AG09309 (cell line): Measurements from ENCODE around the gene ABHD17C.
A peak's percentile ranks its signal among the peaks of the same experiment; 100 is the strongest.

ENCODE experiments used
- DNase-seq: peaks from one replicate; pipeline ENCODE4 v3.0.0-alpha.2; 2010; ENCODE audit warnings: low read depth
- H3K4me3 ChIP-seq: 2 replicates; pipeline ENCODE4 v1.5.1; 2011; ENCODE audit warnings: mild to moderate bottlenecking, low read depth, low read length, moderate library complexity; ENCODE audit not compliant: control insufficient read depth
- TF ChIP-seq, protein P1 (sequence below): IDR thresholded peaks from 2 replicates; pipeline ENCODE4 v1.5.1; 2011; ENCODE audit warnings: mild to moderate bottlenecking, low read depth, low read length, inconsistent platforms; ENCODE audit not compliant: insufficient read depth, control insufficient read depth; ENCODE audit errors: missing control alignments

The ABHD17C gene

DNA sequence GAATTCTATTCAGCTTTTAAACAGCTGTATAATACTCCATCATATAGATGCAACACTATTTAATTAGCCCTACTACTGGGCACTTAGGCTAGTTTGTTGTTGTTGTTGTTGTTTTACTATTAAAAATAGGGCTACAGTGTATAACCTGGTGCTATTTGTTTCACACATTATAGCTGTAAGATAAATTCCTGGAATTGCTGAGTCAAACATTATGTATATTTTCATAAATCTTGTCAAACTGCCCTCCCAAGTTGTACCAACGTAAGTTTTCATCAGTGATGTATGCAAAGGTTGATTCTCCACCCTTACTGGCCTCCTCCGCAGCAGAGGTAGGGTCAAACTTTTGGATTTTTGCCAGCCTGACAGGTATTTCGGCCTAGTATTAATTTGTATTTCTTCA, 80.2 kb downstream of the ABHD17C start:
- TF ChIP-seq, protein P1, sequence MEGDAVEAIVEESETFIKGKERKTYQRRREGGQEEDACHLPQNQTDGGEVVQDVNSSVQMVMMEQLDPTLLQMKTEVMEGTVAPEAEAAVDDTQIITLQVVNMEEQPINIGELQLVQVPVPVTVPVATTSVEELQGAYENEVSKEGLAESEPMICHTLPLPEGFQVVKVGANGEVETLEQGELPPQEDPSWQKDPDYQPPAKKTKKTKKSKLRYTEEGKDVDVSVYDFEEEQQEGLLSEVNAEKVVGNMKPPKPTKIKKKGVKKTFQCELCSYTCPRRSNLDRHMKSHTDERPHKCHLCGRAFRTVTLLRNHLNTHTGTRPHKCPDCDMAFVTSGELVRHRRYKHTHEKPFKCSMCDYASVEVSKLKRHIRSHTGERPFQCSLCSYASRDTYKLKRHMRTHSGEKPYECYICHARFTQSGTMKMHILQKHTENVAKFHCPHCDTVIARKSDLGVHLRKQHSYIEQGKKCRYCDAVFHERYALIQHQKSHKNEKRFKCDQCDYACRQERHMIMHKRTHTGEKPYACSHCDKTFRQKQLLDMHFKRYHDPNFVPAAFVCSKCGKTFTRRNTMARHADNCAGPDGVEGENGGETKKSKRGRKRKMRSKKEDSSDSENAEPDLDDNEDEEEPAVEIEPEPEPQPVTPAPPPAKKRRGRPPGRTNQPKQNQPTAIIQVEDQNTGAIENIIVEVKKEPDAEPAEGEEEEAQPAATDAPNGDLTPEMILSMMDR: no peak
- H3K4me3 ChIP-seq: no peak overlapping the region
- DNase-seq: no peak

- H3K4me3 ChIP-seq: no peak overlapping the region
- DNase-seq: no peak
- TF ChIP-seq, protein P1: peak; percentile 70
Measured at GRCh38 chr15:80776420-80777045, 81.4 kb downstream of the ABHD17C start.

GRCh38 chr15:80777137-80777536, 82.0 kb downstream of the ABHD17C start:
- DNase-seq: peak; percentile 95
- TF ChIP-seq, protein P1: no peak
- no peak overlapping the region for H3K4me3 ChIP-seq

GRCh38 chr15:80777826-80778620, 82.9 kb downstream of the ABHD17C start:
- no peak overlapping the region for H3K4me3 ChIP-seq
- DNase-seq: no peak
- TF ChIP-seq, protein P1: no peak

- H3K4me3 ChIP-seq: no peak overlapping the region
- TF ChIP-seq, protein P1: no peak
- no peak for DNase-seq
Measured at GRCh38 chr15:80778621-80778963, 83.5 kb downstream of the ABHD17C start.

- DNase-seq: peak; percentile 71
- TF ChIP-seq, protein P1: peak; percentile 70
- peak within 1 kb of the TSS; percentile 79 for H3K4me3 ChIP-seq
Measured at GRCh38 chr15:80778964-80779657, 84.0 kb downstream of the ABHD17C start, which contains the start of gene CEMIP. Gene CEMIP, plus strand, starts transcription at chr15:80779370. Its CDS starts 94,510 bp downstream, at chr15:80873880.
